T-helper 1 cell treated with Interleukin-12 subunit alpha and Interleukin-12 subunit beta and Interleukin-4 antibody, amounts not matched to agents 30 μg/mL and 1 μg/mL, for 36 hours (primary cell): ENCODE data around the gene CMTM4.
"Not testable (repeated sequence)": the region's sequence is repeated elsewhere in the genome, so short reads cannot be mapped to it uniquely, and the experiment has no call there.

Experiments used
- H3K27ac Mint-ChIP-seq: one replicate; pipeline ENCODE4 v1.8.0; 2021; ENCODE audit warnings: mild to moderate bottlenecking, mixed read lengths
- H3K27me3 Mint-ChIP-seq: one replicate; pipeline ENCODE4 v1.8.0; 2021; ENCODE audit warnings: low read depth, mixed read lengths
- H3K36me3 Mint-ChIP-seq: one replicate; pipeline ENCODE4 v1.8.0; 2021; ENCODE audit warnings: low read depth, mixed read lengths
- H3K4me1 Mint-ChIP-seq: one replicate; pipeline ENCODE4 v1.8.0; 2021; ENCODE audit warnings: low read depth, mixed read lengths
- H3K4me3 Mint-ChIP-seq: one replicate; pipeline ENCODE4 v1.8.0; 2021; ENCODE audit warnings: mild to moderate bottlenecking, moderate library complexity, mixed read lengths
- H3K9me3 Mint-ChIP-seq: one replicate; pipeline ENCODE4 v1.8.0; 2021; ENCODE audit warnings: mixed read lengths

The CMTM4 gene

GRCh38 chr16:66695471-66695934 is 1.0 kb downstream of the CMTM4 start:
- Mint-ChIP-seq H3K27ac (no peak overlapping the region), H3K4me1 (peaks cover 11% of the 10 kb centered on the region), H3K9me3 (no peaks in the 10 kb centered on the region), H3K36me3 (peaks cover 5% of the 10 kb centered on the region), H3K27me3 (peaks cover 60% of the 10 kb centered on the region), H3K4me3 (peak overlapping the region; percentile 60)

GRCh38 chr16:66693149-66693548 is 3.4 kb downstream of the CMTM4 start:
- Mint-ChIP-seq H3K36me3 (peaks cover 5% of the 10 kb centered on the region), H3K9me3 (no peaks in the 10 kb centered on the region), H3K27me3 (peaks cover 41% of the 10 kb centered on the region), H3K4me1 (peaks cover 11% of the 10 kb centered on the region), H3K27ac (no peak overlapping the region), H3K4me3 (no peak overlapping the region)

DNA sequence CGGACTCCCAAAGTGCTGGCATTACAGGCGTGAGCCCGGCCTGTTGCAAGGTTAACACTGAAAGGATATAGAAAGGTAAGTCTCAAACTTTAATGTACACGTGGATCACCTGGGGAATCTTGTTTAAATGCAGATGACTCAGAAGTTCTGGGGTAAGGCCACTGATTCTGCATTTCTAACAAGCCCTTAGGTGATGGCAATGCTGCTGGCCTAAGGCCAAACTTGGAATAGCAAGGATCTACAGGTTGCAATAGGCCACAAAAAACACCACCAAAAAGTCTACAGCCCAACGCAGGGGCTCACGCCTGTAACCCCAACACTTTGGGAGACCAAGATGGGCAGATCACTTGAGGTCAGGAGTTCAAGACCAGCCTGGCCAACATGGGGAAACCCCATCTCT is 4.2 kb downstream of the CMTM4 start:
- no peak overlapping the region for H3K4me3 Mint-ChIP-seq
- no peaks in the 10 kb centered on the region for H3K9me3 Mint-ChIP-seq
- peaks cover 33% of the 10 kb centered on the region for H3K27me3 Mint-ChIP-seq
- peaks cover 10% of the 10 kb centered on the region for H3K4me1 Mint-ChIP-seq
- H3K36me3 Mint-ChIP-seq, result peaks cover 5% of the 10 kb centered on the region
- no peak overlapping the region for H3K27ac Mint-ChIP-seq

DNA sequence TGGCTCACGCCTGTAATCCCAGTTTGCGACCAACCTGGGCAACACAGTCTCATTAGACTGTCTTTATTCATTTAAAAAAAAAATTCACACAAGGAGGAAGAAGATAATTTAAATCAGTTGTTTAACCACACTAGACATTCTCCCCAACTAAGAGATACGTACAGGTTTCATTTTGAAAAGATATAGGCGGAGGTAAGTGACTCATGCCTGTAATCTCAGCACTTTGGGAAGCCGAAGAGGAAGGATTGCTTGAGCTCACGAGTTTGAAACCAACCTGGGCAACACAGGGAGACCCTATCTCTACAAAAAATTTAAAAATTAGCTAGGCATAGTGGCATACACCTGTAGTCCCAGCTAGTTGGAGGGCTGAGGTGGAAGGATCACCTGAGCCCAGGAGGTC is 5.3 kb downstream of the CMTM4 start:
- Mint-ChIP-seq H3K4me3 (no peak overlapping the region), H3K27me3 (peaks cover 31% of the 10 kb centered on the region), H3K36me3 (peaks cover 5% of the 10 kb centered on the region)

GRCh38 chr16:66690106-66690847 is 6.3 kb downstream of the CMTM4 start:
- Mint-ChIP-seq H3K9me3 (no peaks in the 10 kb centered on the region), H3K4me3 (no peak overlapping the region), H3K4me1 (peaks cover 6% of the 10 kb centered on the region), H3K27me3 (peaks cover 25% of the 10 kb centered on the region), H3K27ac (no peak overlapping the region), H3K36me3 (peaks cover 5% of the 10 kb centered on the region)

More for the DNA sequence above, 5.3 kb downstream of the CMTM4 start:
- no peaks in the 10 kb centered on the region for H3K9me3 Mint-ChIP-seq
- H3K27ac Mint-ChIP-seq, result no peak overlapping the region
- H3K4me1 Mint-ChIP-seq, result peaks cover 8% of the 10 kb centered on the region

GRCh38 chr16:66689282-66689681 is 7.3 kb downstream of the CMTM4 start:
- Mint-ChIP-seq H3K27me3 (peaks cover 17% of the 10 kb centered on the region), H3K4me3 (no peak overlapping the region), H3K36me3 (no peaks in the 10 kb centered on the region), H3K27ac (no peak overlapping the region), H3K4me1 (peaks cover 2% of the 10 kb centered on the region), H3K9me3 (no peaks in the 10 kb centered on the region)

DNA sequence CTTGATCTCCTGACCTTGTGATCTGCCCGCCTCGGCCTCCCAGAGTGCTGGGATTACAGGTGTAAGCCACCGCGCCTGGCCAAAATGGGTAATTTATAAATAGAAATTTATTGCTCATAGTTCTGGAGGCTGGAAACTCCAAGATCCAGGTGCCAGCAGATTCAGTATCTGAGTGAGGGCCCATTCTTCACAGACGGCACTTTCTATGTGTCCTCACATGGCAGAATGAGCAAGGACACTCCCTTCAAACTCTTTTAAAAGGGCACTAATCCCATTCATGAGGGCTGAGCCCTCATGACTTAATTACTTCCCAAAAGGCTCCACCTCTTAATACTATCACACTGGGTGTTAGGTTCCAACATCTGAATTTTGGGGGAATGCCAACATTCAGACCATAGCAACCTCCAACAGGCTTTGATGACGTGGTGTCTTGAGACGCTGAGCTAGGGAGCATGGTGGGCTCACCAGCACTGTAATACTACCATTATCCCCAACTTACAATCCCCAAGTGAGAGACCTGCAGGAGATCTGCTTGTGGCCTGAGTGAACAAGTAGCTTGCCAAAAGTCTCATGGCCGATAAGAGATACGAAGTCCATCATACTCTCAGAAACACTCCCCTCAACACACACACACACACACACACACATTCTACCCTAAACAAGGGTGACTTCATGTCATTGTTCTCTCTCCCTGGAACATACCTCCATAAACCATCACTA is 8.5 kb downstream of the CMTM4 start:
- H3K4me3 Mint-ChIP-seq, result no peak overlapping the region
- H3K36me3 Mint-ChIP-seq, result no peaks in the 10 kb centered on the region
- peaks cover 2% of the 10 kb centered on the region for H3K4me1 Mint-ChIP-seq
- no peaks in the 10 kb centered on the region for H3K9me3 Mint-ChIP-seq
- peaks cover 6% of the 10 kb centered on the region for H3K27me3 Mint-ChIP-seq
- no peak overlapping the region for H3K27ac Mint-ChIP-seq

DNA sequence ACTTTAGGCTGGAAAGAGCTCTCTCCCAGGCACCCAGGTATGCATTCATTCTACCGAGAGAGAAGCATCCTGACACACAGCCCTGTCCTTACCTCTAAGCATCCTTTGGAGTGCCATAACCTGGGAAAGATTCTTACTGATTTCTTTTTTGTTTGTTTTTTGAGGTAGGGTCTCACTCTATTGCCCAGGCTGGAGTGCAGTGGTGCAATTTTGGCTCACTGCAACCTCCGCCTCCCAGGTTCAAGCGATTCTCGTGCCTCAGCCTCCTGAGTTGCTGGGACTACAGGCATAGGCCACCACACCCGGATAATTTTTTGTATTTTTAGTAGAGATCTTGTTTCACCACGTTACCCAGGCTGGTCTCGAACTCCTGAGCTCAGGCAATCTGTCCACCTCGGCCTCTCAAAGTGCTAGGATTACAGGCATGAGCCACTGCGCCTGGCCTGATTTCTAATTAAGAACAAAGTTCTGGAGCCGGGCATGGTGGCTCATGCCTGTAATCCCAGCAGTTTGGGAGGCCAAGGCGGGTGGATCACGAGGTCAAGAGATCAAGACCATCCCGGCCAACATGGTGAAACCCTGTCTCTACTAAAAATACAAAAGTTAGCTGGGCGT is 10.9 kb downstream of the CMTM4 start:
- not testable (repeated sequence) for H3K27ac Mint-ChIP-seq, H3K27me3 Mint-ChIP-seq, H3K36me3 Mint-ChIP-seq, H3K4me3 Mint-ChIP-seq, H3K4me1 Mint-ChIP-seq, H3K9me3 Mint-ChIP-seq

- no peaks in the 10 kb centered on the region for H3K36me3 Mint-ChIP-seq
- no peak overlapping the region for H3K27ac Mint-ChIP-seq
- no peak overlapping the region for H3K4me3 Mint-ChIP-seq
- no peaks in the 10 kb centered on the region for H3K9me3 Mint-ChIP-seq
- H3K4me1 Mint-ChIP-seq, result no peaks in the 10 kb centered on the region
- H3K27me3 Mint-ChIP-seq, result no peaks in the 10 kb centered on the region
Observed at GRCh38 chr16:66682271-66682670, 14.3 kb downstream of the CMTM4 start.

GRCh38 chr16:66681676-66682075 is 14.9 kb downstream of the CMTM4 start:
- no peak overlapping the region for H3K27ac Mint-ChIP-seq
- no peaks in the 10 kb centered on the region for H3K27me3 Mint-ChIP-seq
- H3K4me3 Mint-ChIP-seq, result no peak overlapping the region
- H3K9me3 Mint-ChIP-seq, result no peaks in the 10 kb centered on the region
- no peaks in the 10 kb centered on the region for H3K36me3 Mint-ChIP-seq
- no peaks in the 10 kb centered on the region for H3K4me1 Mint-ChIP-seq

DNA sequence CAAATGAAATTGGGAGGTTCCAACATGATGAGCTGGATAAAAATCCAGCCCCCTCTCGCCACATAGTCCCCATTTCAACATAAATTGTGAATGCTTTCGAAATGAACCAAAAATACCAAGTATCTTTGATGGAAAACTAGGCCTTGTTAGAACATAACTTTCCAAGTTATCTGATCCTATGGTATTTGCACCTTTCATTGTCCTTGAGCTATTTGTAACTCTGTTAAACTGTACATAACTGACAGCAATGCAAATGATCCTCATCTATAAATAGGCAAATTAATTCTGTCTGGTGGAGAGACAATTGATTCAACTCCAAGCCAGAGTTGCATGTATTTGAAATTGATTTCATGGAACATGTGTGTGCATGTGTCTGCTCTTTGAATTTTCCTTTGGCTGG is 18.2 kb downstream of the CMTM4 start:
- Mint-ChIP-seq H3K4me1 (no peaks in the 10 kb centered on the region), H3K9me3 (no peaks in the 10 kb centered on the region), H3K4me3 (no peak overlapping the region), H3K36me3 (no peaks in the 10 kb centered on the region), H3K27ac (no peak overlapping the region), H3K27me3 (no peaks in the 10 kb centered on the region)

DNA sequence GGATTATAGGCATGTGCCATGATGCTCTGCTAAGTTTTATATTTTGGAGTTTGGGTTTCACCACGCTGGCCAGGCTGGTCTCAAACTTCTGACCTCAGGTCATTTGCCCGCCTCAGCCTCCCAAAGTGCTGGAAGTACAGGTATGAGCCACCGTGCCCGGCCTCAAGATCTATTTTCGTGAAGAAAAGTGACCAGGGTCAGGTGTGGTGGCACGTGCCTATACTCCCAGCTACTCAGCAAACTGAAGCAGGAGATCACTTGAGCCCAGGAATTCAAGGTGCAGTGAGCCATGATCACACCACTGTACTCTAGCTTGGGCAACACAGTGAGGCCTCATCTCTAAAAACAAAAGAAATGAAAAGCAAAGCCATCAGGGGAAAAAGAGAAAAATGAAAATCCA is 18.7 kb downstream of the CMTM4 start:
- no peak overlapping the region for H3K27ac Mint-ChIP-seq
- H3K4me3 Mint-ChIP-seq, result no peak overlapping the region
- H3K9me3 Mint-ChIP-seq, result no peaks in the 10 kb centered on the region
- H3K4me1 Mint-ChIP-seq, result no peaks in the 10 kb centered on the region
- no peaks in the 10 kb centered on the region for H3K27me3 Mint-ChIP-seq
- H3K36me3 Mint-ChIP-seq, result no peaks in the 10 kb centered on the region

DNA sequence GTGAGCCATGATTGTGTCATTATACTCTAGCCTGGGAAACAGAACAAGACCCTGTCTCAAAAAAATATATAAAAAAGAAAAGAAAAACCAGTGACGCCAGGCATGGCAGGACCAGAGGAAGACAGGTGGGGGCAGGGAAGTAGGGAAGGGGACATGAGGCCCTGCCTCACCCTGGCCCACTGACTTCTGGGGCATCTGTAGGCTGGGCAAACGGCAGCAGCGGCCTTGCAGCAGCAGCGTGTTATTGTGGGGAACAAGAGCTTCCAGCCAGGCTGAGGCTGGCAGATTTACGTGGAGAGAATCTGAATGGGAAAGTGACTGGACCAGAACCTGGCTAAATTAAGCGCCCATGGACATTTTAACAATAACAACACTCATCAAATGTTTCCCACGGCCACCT is 19.4 kb downstream of the CMTM4 start:
- Mint-ChIP-seq H3K27ac (no peak overlapping the region), H3K9me3 (no peaks in the 10 kb centered on the region)

GRCh38 chr16:66676599-66676998 is 19.9 kb downstream of the CMTM4 start:
- Mint-ChIP-seq H3K27me3 (no peaks in the 10 kb centered on the region), H3K27ac (no peak overlapping the region), H3K4me3 (no peak overlapping the region), H3K9me3 (no peaks in the 10 kb centered on the region), H3K36me3 (no peaks in the 10 kb centered on the region), H3K4me1 (no peaks in the 10 kb centered on the region)

More for the DNA sequence above, 19.4 kb downstream of the CMTM4 start:
- Mint-ChIP-seq H3K4me3 (no peak overlapping the region), H3K4me1 (no peaks in the 10 kb centered on the region), H3K36me3 (no peaks in the 10 kb centered on the region), H3K27me3 (no peaks in the 10 kb centered on the region)

GRCh38 chr16:66673691-66674090 is 22.9 kb downstream of the CMTM4 start:
- H3K9me3 Mint-ChIP-seq, result no peaks in the 10 kb centered on the region
- H3K4me1 Mint-ChIP-seq, result no peaks in the 10 kb centered on the region
- H3K4me3 Mint-ChIP-seq, result no peak overlapping the region
- no peaks in the 10 kb centered on the region for H3K36me3 Mint-ChIP-seq
- H3K27ac Mint-ChIP-seq, result no peak overlapping the region
- H3K27me3 Mint-ChIP-seq, result no peaks in the 10 kb centered on the region
